ENCODE results near the gene DNAH11. TPM values are rescaled to one million over a fixed set of nuclear protein-coding genes. Genes with fewer than 3 reads are reported as not detected.

Gene DNAH11
- total RNA-seq, 1 donor from 2014 or later = 1.7 TPM

- Histone ChIP-seq H3K4me1 (no peaks in the 10 kb centered on the region), H3K27ac (no peak overlapping the region), H3K4me3 (no peak overlapping the region), H3K27me3 (no peaks in the 10 kb centered on the region), H3K9me3 (no peaks in the 10 kb centered on the region), H3K36me3 (no peaks in the 10 kb centered on the region)
- DNase-seq (ENCODE audit: extremely low spot score in 2 of 2) = no peak
- intact Hi-C loops (cut with DNase I) = no loop called here
- TF ChIP-seq POLR2A (IDR thresholded peaks at IDR 0.05) (no peak), POLR2AphosphoS5 (IDR thresholded peaks at IDR 0.05; ENCODE audit: insufficient read depth in 1 of 2, low read depth in 1 of 2) (no peak)
Observed at GRCh38 chr7:21605008-21605585, 62.3 kb downstream of the DNAH11 start.

GRCh38 chr7:21608465-21608864, 65.6 kb downstream of the DNAH11 start:
- no peak for TF ChIP-seq POLR2AphosphoS5 (IDR thresholded peaks at IDR 0.05; ENCODE audit: insufficient read depth in 1 of 2, low read depth in 1 of 2)
- TF ChIP-seq POLR2A (IDR thresholded peaks at IDR 0.05) = no peak
- TF ChIP-seq CTCF (IDR thresholded peaks at IDR 0.05) = no peak
- Histone ChIP-seq H3K27ac (no peak overlapping the region), H3K27me3 (no peaks in the 10 kb centered on the region), H3K4me3 (no peak overlapping the region), H3K9me3 (no peaks in the 10 kb centered on the region), H3K4me1 (no peaks in the 10 kb centered on the region), H3K36me3 (no peaks in the 10 kb centered on the region)
- intact Hi-C loops (cut with DNase I) = no loop called here
- DNase-seq (ENCODE audit: extremely low spot score in 2 of 2) = no peak

- H3K4me1 ChIP-seq = no peaks in the 10 kb centered on the region
- H3K27me3 ChIP-seq = no peaks in the 10 kb centered on the region
- no peak for DNase-seq (ENCODE audit: extremely low spot score in 2 of 2)
- no peak overlapping the region for H3K4me3 ChIP-seq
- no peaks in the 10 kb centered on the region for H3K36me3 ChIP-seq
- no peak for TF ChIP-seq POLR2AphosphoS5 (IDR thresholded peaks at IDR 0.05; ENCODE audit: insufficient read depth in 1 of 2, low read depth in 1 of 2)
- no peak for TF ChIP-seq CTCF (IDR thresholded peaks at IDR 0.05)
- TF ChIP-seq POLR2A (IDR thresholded peaks at IDR 0.05) = no peak
- no peaks in the 10 kb centered on the region for H3K9me3 ChIP-seq
- H3K27ac ChIP-seq = no peak overlapping the region
- intact Hi-C loops (cut with DNase I) = no loop called here
Observed at GRCh38 chr7:21611129-21611528, 68.3 kb downstream of the DNAH11 start.

GRCh38 chr7:21616091-21616490, 73.3 kb downstream of the DNAH11 start:
- TF ChIP-seq POLR2A (IDR thresholded peaks at IDR 0.05) (no peak), POLR2AphosphoS5 (IDR thresholded peaks at IDR 0.05; ENCODE audit: insufficient read depth in 1 of 2, low read depth in 1 of 2) (no peak), CTCF (IDR thresholded peaks at IDR 0.05) (no peak)
- intact Hi-C loops (cut with DNase I) = no loop called here
- Histone ChIP-seq H3K9me3 (no peaks in the 10 kb centered on the region), H3K36me3 (no peaks in the 10 kb centered on the region), H3K27ac (no peak overlapping the region), H3K27me3 (no peaks in the 10 kb centered on the region), H3K4me1 (no peaks in the 10 kb centered on the region), H3K4me3 (no peak overlapping the region)
- DNase-seq (ENCODE audit: extremely low spot score in 2 of 2) = no peak

GRCh38 chr7:21616796-21617436, 74.1 kb downstream of the DNAH11 start:
- no peaks in the 10 kb centered on the region for H3K9me3 ChIP-seq
- intact Hi-C loops (cut with DNase I) = no loop called here

More at GRCh38 chr7:21616796-21617436, 74.1 kb downstream of the DNAH11 start:
- H3K4me1 ChIP-seq = no peaks in the 10 kb centered on the region
- DNase-seq (ENCODE audit: extremely low spot score in 2 of 2) = no peak
- no peaks in the 10 kb centered on the region for H3K27me3 ChIP-seq
- no peaks in the 10 kb centered on the region for H3K36me3 ChIP-seq
- TF ChIP-seq CTCF (IDR thresholded peaks at IDR 0.05) (no peak), POLR2AphosphoS5 (IDR thresholded peaks at IDR 0.05; ENCODE audit: insufficient read depth in 1 of 2, low read depth in 1 of 2) (no peak), POLR2A (IDR thresholded peaks at IDR 0.05) (no peak)
- H3K27ac ChIP-seq = no peak overlapping the region
- no peak overlapping the region for H3K4me3 ChIP-seq

All from vagina (tissue), 2 donors.